Esophagus squamous epithelium (tissue), 4 donors: ENCODE data around the gene PPP2R5A.

Source experiments
- POLR2A ChIP-seq, 4 donors: fragments of 450-650 bp; IDR thresholded peaks; one replicate each; pipeline ENCODE4 v1.6.1; 2017; ENCODE audit warnings: antibody characterized with exemption in 4 of 4, mild to moderate bottlenecking in 4 of 4, moderate library complexity in 3 of 4
- TF ChIP-seq, protein P1 (sequence below), 6 experiments: fragments of 450-650 bp in 4 of 6; fragments of 200-600 bp in 2 of 6; sonication (generic) in 2 of 6; IDR thresholded peaks; one replicate each; pipeline ENCODE4 v1.5.1; 2016 to 2019; ENCODE audit warnings: antibody characterized with exemption in 6 of 6, mild to moderate bottlenecking in 4 of 6, moderate library complexity in 4 of 6

- TF ChIP-seq, protein P1, sequence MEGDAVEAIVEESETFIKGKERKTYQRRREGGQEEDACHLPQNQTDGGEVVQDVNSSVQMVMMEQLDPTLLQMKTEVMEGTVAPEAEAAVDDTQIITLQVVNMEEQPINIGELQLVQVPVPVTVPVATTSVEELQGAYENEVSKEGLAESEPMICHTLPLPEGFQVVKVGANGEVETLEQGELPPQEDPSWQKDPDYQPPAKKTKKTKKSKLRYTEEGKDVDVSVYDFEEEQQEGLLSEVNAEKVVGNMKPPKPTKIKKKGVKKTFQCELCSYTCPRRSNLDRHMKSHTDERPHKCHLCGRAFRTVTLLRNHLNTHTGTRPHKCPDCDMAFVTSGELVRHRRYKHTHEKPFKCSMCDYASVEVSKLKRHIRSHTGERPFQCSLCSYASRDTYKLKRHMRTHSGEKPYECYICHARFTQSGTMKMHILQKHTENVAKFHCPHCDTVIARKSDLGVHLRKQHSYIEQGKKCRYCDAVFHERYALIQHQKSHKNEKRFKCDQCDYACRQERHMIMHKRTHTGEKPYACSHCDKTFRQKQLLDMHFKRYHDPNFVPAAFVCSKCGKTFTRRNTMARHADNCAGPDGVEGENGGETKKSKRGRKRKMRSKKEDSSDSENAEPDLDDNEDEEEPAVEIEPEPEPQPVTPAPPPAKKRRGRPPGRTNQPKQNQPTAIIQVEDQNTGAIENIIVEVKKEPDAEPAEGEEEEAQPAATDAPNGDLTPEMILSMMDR (IDR thresholded peaks at IDR 0.05), result no peak
- TF ChIP-seq POLR2A (IDR thresholded peaks at IDR 0.05), result no peak
Measured at GRCh38 chr1:212290608-212291007, 5.4 kb downstream of the PPP2R5A start.
